Activated T-cell treated with anti-CD3 and anti-CD28 coated beads for 24 hours (primary cell): ENCODE measurements around the gene PDGFD.

Experiments used
- DNase-seq: peaks from one replicate; pipeline ENCODE4 v3.0.0-alpha.2; 2020; ENCODE audit warnings: low read depth

The PDGFD gene

DNA sequence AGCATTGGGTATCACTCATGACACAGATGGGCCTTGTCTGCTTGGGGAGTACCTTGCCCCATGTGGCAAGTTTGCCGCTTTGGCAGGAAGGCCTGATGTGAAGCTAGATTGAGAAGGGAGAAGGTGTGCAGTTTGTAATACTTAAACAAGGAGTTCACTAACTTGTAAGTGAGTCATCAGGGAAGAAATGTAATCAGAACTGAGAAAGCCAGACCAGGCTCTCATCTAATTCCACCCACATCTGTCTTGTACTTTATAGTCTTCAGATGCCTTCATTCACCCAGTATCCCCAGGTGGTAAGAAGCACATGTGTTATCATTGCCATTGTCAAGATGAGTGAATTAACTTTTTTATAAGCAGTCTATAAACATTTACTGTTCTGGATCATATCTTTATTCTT lies 243.5 kb downstream of the PDGFD start:
- DNase-seq = no peak

DNA sequence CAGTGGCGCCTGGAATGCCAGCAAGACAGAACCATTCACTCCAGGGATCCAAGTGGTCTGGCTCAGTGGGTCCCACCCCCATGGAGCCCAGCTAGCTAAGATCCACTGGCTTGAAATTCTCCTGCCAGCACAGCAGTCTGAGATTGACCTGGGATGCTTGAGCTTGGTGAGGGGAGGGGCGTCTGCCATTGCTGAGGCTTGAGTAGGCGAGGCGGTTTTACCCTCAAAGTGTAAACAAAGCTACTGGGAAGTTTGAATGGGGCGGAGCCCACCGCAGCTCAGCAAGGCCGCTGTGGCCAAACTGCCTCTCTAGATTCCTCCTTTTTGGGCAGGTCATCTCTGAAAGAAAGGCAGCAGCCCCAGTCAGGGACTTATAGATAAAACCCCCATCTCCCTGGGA lies 253.2 kb downstream of the PDGFD start:
- no peak for DNase-seq

DNA sequence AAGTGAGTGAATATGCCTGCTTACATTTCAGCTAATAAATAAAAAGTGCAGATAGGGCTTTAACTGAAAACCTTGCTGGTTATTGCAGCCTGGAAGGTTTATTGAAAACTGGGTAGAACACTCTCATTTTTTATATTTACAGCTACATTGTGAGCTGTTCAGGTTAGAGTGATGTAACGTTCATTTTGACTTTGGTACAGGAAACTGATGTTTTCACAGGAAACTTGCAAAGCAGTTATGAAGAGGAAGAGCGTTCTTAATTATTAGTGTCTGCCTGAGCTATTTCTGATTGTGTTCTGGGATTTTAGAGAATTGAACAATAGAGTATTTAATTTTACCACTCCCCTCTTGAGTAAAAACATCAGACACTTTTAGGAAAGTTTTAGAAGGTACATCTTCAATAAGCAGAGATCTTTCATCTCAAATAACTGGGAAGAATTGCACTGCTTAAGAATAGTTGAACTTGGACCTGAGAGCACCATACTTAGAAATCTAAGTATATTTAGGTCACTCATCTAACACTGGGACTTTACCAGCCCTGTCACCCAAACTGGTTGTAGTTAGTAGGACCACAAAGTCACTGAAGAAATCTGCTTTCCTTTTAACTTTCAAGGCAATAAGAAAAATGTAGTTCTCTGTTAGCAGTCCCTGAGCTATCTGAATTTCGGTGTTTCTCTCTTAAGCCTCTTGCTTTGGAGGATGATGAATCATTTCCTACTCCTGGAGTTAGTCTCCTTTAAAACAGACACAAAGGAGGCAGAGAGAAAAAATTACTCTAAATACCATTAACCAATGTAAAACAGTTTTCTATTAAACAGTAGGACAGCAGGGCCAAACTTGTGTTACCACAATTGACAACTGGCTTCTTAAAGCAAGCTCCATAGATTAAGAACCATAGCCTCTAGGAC lies 256.1 kb downstream of the PDGFD start:
- no peak for DNase-seq

DNA sequence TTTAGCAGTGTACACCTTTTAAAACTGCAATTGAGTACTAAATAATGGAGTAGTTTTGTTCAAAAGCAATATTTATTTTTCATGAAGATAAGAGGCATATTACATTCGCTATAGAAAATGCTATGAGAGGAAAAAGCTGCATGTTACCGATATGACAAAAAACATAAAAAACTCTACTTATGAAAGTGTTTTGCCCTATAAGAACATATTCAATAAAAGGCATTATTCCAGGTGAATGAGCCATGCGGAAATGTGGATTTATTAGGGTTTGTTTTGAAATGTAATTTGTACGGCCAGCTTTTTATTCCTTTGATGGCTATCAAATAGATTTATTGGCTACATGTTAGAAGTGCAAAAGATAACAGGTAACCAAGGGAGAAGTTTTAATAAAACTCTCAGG lies 256.8 kb downstream of the PDGFD start:
- no peak for DNase-seq

DNA sequence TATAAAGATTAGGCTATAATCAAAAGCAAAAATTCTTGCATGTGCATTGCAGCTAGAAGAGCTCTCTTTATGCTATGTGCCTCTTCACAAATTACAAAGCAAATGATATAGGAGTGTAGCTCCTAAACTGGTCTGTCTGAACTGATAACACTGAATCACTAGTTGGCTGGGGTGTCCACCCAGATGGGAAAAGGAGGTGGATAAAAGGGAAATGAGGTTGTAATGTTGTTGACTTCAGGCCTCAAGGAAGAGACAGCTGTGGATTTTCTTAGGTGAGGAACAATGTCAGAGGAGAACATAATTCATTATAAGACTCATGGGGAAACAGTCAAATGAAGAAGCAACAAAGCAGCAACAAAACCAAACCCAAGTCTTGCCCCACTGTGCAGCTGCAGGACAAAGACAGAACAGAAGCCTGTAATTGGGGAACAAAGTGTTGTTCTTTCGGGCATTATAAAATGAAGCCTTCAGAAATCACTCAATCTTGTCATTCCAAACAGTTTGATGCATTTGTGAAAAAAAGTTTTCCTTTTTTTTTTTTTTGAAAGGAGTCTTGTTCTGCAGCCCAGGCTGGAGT lies 257.6 kb downstream of the PDGFD start:
- no peak for DNase-seq

DNA sequence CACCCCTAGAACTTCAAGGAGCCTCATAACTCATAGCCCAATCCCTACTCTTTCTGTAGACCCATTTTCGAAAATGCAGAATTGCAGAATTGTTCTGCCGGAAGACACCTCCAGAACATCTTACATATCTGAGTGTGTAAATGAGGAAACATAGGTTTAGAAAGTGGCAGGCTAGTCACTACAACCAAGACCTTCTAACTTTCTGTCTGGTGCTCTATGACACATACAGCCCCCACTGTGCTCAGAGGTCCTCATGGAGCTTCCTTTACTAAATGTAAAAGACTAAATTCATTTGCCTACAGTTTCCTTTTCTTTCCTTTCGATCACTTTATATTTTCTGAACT lies 259.7 kb downstream of the PDGFD start:
- DNase-seq = no peak

DNA sequence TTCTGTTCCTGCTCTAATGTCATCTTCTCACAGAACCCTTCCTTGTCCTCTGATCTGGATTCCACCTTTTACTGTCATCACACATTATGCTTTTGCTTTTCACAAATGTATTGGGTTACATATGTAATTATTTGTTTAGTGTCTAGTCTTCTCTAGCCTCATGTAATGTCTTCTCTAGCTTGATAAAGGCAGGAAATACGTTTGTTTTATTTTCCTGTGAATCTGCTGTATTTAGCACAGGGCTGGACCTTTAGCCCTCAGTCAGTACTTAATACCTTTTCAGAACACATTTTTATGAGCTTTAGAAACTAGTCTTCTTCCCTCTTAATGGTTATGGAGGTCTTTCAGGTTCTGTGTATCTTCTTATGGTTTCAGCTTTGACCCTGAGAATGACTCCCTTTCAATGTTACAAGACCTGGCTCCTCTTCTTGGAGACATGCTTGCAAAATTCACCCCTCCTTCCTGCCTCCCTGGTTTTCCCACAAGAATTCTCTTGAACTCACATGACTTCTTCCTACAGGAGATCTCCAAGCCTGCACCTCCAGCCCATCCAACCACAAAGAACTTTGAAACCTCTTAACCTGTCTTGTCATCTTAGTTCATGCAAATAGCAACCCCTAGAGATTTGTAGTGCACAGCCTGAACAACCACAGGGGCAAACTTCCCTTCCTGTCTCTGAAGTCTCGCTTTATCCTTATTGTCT lies 260.2 kb downstream of the PDGFD start:
- no peak for DNase-seq

DNA sequence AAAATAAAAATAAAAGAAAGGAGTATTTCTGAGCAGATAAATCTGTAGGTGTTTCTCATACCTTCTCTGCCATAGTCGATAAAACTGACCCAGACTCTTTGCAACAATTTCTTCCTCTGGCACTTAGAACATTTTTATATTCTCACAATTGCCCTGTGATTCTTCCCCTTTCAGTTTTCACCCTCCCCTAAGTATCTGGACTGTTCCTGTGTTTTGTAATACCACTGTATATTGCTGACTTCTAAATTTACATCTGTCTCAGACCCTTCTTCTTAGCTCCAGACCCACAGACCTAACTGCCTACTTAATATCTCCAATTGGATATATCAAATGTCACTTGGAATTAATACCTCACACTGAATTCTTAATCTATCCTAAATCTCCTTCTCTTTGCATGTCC lies 261.0 kb downstream of the PDGFD start:
- DNase-seq = no peak

DNA sequence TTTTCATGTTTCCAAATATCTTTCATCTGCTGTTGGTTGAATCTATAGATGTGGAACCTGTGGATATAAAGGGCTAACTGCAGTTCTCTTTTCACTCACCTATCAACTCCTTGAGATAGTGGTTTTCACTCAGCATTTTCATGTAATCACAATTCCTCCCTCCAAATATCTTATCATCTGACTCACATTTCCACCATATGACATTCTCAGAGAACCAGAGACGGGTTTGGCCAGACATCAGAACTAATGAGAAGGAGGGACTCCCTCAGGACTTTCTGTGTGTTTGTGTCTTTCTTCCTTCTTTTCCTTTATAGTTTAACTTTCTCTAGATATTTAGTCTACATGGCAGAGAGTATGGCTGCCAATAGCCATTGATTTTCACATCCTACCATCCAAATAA lies 262.3 kb downstream of the PDGFD start:
- no peak for DNase-seq

DNA sequence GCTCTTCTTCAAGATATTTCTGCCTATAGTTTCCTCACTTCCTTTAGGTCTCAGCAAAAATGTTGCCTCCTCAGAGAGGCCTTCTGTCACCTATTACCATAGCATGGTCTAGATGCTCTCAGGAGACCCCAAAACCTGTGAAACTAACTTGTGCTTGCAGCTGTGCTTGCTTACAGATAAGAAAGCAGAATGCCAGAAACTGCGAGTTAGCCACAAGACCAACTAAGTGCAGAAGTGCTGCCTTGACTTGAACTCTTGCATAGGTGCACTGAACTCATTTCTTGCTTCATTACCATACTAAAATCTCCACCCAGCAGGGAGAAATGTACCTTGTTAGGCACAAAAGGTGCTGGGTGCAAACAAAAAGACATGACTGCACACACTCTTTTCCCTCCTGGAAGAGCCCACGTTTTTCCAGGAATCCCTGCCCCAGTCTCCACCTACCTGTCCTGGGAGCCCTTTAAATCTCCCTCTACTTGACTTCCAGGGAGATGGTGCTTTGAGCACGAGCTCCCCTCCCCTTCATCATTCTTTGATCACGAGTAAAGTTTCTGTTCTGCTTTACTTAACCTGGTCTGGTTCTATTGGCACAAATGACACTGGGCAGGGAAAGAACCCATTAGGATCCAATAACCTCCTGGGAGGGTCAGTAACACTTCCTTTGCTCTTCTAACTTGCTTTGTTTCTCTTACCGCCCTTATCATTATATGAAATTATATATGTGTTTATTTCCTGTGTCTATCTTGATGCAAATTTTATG lies 265.2 kb downstream of the PDGFD start:
- DNase-seq = no peak

DNA sequence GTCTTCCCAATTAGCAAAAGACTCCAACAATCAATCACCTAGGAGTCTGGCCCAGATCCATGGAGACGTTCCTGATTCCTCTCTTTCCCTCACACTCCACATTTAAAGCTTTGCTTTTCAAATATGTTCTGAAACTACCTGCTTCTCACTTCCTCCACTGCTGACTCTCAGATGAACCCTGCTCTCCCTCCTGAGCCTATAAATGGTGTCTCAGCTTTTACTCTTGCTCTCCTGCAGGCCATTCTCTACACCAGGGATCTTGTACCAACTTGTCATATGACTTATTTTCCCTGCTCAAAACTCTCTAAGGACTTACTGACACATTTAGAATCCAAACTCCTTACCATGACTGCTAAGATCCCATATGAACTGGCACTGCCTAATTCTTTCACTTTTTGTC lies 265.9 kb downstream of the PDGFD start:
- no peak for DNase-seq

DNA sequence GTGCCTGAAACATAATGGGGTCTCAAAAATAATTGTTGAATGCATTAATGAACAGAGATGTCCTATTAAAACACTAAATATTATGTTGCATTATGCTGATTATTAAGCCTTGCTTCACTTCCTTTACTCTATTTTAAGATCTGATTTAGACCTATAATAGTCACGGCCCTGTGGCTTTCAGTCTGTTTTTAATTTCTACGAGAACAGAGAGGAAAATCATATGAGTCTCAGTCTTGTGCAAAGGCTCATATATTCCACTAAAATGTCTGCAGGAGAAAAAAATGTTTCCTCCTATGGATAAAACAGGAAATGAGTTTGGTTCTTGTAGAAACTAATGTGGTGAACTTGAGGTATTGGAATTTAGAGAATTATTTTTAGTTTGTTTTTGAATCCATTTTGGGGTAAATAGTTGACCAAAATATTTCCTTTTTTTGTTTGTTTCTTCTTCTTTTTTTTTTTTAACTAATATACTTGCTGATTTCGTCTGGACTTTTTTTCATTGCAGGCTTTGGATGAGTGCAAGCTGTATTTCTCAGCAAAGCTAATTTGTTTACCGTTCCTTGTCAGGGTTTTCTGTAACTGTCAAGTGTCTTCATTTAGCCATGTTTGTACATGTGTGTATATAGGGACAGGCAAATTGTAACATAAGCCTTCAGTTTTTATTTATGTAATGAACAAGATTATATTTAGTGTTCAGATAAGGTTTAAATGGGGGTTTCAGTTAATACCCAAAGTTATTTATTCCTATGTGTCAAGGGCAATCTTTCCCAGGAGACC lies 266.6 kb downstream of the PDGFD start:
- DNase-seq = no peak

DNA sequence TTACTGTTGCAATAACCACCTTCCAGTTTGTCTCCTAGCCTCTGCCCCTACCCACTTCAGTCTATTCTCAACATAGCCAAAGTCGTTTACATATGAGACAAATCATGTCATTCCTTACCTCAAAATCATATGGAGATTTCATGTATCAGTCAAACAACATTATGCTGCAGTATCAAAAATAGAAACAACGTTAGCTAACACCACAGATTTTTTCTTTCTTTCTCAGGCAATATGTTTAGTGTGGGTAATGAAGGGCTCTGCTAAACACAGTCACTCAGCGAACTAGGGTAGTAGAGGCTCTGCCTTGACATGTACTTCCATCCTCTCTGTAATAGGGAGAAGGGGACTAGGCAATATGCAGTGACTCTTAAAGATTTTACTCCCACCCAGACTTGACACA lies 268.8 kb downstream of the PDGFD start:
- DNase-seq = no peak

DNA sequence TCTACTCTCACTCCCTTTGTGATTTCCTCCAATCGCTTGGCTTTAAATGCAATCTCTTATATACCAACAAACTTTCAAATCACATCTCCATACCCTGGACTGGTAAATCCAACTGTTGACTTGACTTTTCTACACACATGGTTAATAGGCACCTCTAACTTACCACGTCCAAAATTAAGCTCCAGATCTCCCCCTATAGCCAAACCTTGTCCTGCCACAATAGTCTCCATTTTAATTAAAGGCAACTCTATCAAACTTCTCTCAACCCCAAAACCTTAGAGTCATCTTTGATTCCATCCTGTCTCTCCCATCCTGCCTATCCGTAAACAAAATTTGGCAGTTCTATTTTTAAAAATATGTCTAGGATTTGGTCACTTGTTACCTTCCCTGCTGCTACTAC lies 269.3 kb downstream of the PDGFD start:
- DNase-seq = no peak

DNA sequence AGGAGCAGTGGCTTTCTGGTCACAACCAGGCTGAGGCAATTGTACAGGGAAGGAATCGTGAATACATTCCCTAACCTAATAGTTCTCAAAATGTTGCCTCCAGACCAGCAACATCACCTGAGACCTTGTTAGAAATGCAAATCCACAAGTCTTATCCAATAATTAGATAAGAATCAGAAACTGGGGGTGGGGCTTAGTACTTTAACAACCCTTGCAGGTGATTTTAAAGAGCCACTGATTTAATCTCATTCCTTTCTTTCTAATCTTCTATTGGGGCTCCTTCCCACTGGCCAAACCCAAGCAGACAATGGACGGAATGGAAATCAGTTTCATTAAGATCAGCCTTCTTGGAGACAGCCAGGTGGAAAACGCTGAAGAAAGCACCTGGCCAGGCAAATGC lies 269.9 kb downstream of the PDGFD start:
- no peak for DNase-seq

DNA sequence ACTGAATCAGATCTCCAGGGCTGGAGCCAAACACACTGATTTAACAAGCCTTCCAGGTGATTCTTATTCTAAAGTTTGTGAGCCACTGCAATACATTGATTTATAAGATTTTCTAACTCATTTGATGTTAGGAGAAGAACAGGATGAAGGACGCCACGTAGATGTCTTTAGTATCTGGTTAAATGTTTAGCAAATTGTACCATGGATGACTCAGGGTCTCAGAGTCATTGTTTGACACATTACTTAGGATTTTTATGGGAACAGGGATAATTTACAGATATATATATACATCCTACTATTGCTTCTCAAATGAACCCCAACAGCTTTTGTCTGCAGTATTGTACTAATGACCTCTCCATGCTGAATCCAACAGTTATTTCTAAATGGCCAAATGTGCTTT lies 270.6 kb downstream of the PDGFD start:
- no peak for DNase-seq

DNA sequence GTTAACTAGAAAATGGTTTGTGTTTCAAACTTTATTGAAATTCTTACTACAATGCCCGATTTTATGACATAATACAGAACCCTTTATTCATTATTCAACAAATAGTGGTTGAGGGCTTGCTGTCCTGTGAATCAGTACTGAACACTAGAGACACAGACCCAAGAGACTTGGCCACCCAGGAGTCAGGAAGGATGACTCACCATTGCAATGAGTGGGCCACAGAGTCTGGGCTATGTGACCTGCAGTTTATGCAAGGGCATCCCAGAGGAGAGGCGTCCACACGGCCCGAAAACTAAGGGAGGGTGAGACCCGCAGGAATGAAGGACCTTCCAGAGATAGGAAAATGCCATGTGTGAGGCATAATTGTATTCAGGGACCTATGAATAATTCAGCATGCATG lies 271.3 kb downstream of the PDGFD start:
- DNase-seq = no peak

DNA sequence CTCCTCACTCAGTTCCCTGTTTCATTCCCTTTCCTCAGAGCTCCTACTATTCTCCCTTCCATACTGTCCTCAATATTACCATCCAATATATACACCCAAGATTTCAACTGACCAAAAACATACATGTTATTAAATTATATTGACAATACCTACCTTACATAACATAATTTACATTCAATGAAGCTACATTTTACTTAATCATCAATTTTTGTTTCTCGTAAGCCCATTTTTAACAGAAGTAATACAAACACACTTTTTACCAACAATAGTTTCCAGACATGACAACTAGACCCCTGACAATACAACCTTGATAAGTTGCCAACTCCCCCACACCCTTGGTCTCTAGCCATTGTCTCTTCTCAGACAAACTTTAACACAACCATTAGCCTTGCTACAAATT lies 273.3 kb downstream of the PDGFD start:
- DNase-seq = no peak

DNA sequence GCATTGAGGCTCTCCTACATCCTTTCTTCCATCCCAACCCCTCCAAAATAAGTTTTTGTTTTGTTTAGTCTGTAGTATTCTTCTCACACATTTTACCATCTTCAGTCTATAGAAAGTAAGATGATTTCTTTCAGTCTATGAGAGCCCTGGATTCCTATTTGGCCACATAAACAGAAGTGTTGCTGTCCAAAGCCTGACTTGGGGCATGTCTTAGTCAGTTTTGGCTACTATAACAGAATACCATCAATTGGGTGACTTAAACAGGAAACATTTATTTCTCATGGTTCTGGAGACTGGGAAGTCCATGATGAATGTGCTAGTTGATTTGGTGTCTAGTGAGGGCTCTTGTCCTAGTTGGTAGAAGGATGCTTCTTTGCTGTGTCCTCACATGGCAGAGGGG lies 274.3 kb downstream of the PDGFD start:
- DNase-seq = no peak

DNA sequence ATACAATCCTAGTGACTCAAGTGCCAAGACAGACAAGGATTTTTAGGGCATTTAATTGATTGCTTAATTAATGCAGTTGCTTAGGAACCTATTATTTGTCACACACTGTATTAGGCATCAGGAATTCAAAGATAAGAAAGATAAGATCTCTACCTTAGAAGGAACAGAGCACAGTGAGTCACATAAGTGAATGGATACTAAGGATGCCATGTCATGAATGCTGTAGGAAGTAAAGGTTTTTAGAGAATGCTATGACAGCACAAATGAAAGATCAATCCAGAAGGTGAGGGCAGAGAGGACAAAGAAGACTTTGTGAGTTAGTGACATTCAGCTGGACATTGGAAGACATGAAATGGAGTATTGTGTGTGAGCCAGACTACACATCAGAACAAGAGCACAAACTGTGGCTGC lies 275.4 kb downstream of the PDGFD start:
- DNase-seq = no peak

DNA sequence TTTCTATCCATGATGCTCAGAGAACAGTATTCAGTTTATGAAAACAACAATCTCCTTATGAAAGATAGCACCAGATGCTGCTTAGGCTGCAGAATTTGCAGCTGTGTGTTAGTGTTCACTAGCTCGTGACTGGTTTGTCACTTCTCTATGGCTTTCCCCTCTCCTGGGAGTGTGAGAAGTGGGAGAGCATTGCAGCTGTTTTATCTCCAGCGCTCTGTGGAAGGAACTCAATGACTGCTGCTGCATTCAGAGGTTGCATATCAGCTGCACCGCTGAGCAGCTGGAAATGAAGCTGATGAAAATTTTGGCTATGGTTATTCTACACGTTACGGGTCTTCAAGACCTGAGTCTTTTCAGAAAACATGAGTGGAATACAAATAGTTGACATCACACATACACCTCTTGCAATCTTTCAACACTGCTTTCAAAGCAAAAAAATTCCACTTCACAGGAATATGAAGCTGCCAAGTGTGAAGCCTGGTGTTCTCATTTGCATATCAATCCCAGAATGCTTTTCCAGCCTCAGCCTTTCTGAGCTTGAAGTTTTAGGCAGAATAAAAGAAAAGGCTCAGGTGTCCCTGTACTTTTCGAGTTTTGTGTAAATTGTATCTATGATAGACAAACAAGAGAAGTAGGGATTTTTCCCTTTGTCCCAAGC lies 276.8 kb downstream of the PDGFD start:
- DNase-seq = no peak
